HepG2 (cell line): ENCODE results near the gene CCDC144A.
"Not testable (repeated sequence)": the region's sequence is repeated elsewhere in the genome, so short reads cannot be mapped to it uniquely, and the experiment has no call there.

Experiments
- CTCF ChIP-seq: sonication (generic); formaldehyde crosslinking; IDR thresholded peaks from 2 replicates; pipeline ENCODE4 v1.5.0; 2020; ENCODE audit warnings: mild to moderate bottlenecking, missing genetic modification reagents, moderate library complexity
- ZKSCAN1 ChIP-seq: fragments of 150-350 bp; IDR thresholded peaks from 2 replicates; pipeline ENCODE4 v1.6.1; 2014; ENCODE audit warnings: low read length
- ZNF232 ChIP-seq: sonication (generic); formaldehyde crosslinking; IDR thresholded peaks from 2 replicates; pipeline ENCODE4 v1.4.0; 2020; ENCODE audit warnings: missing genetic modification reagents, borderline replicate concordance

GRCh38 chr17:16817940-16818339 is 127.9 kb downstream of the CCDC144A start:
- TF ChIP-seq ZNF232 (CRISPR knock-in tag); CTCF (CRISPR knock-in tag); ZKSCAN1: not testable (repeated sequence)
